ENCODE results near the gene TRA2A.

The TRA2A gene

GRCh38 chr7:23469150-23469960 is 62.4 kb downstream of the TRA2A start:
- DNase-seq: no peak

- DNase-seq: no peak
Measured at GRCh38 chr7:23468526-23469149, 63.1 kb downstream of the TRA2A start.

- peak; percentile 32 for DNase-seq
Measured at GRCh38 chr7:23467806-23468525, 63.8 kb downstream of the TRA2A start.

- DNase-seq: no peak
Measured at GRCh38 chr7:23467291-23467805, 64.4 kb downstream of the TRA2A start.

- no peak for DNase-seq
Measured at GRCh38 chr7:23462846-23463245, 68.9 kb downstream of the TRA2A start.

- DNase-seq: no peak
Measured at GRCh38 chr7:23458044-23458443, 73.7 kb downstream of the TRA2A start.

GRCh38 chr7:23456093-23456492 is 75.7 kb downstream of the TRA2A start:
- no peak for DNase-seq

GRCh38 chr7:23454881-23455526 is 76.8 kb downstream of the TRA2A start:
- DNase-seq: no peak
